Psoas muscle (tissue), 8 donors: Measurements from ENCODE around the gene TMEM270. TPM values are rescaled to one million over a fixed set of nuclear protein-coding genes. Genes with fewer than 3 reads are reported as not detected.

Experiments used
- ATAC-seq, 4 donors: fragments of 200-7000 bp; cut with Tn5 transposase; one replicate each; pipeline ENCODE4 v1.9.1; 2020; ENCODE audit warnings: moderate library complexity in 3 of 4, mild to moderate bottlenecking in 2 of 4
- DNase-seq, 2 donors: peaks; one replicate each; pipeline ENCODE4 v3.0.0-alpha.2; 2020
- H3K27ac ChIP-seq: fragments of 200-600 bp; one replicate; pipeline ENCODE4 v1.8.0; 2022
- H3K27me3 ChIP-seq, 3 donors: fragments of 200-600 bp in 1 of 3; one replicate each; pipeline versions ENCODE4 v1.6.1 to v1.8.0; 2013 to 2022; ENCODE audit warnings: low read length in 2 of 3, mild to moderate bottlenecking in 2 of 3, moderate library complexity in 1 of 3; ENCODE audit not compliant: insufficient read depth in 3 of 3
- H3K36me3 ChIP-seq, 2 donors: fragments of 200-600 bp in 1 of 2; one replicate each; pipeline versions ENCODE4 v1.6.1 to v1.8.0; 2013 to 2022; ENCODE audit warnings: low read depth in 1 of 2, mild to moderate bottlenecking in 1 of 2, moderate library complexity in 1 of 2; ENCODE audit not compliant: insufficient read depth in 1 of 2
- H3K4me1 ChIP-seq: fragments of 200-600 bp; one replicate; pipeline ENCODE4 v1.8.0; 2022
- H3K4me3 ChIP-seq: fragments of 200-600 bp; one replicate; pipeline ENCODE4 v1.8.0; 2022; ENCODE audit warnings: mild to moderate bottlenecking
- H3K9me3 ChIP-seq: fragments of 200-600 bp; one replicate; pipeline ENCODE4 v1.8.0; 2022
- WGBS, 3 donors: extraction: QIAGEN DNeasy Blood & Tissue Kit; methylation state at CpG; one replicate each; pipeline versions ENCODE4 v1.1.6 to v1.1.7; 2013; 5-methylcytosine and 5-hydroxymethylcytosine counted together
- intact Hi-C, 2 donors: fragments of 100-400 bp; cut with DNase I; formaldehyde crosslinking; loops; one replicate each; pipeline versions ENCODE4 v1.11.0 to v1.14.2; 2022
- polyA plus RNA-seq, 3 donors: library from polyadenylated mRNA; stranded (reverse); fragments of 200-250 nt; gene quantifications; one replicate each; pipeline ENCODE4 v1.2.3, GENCODE V29; 2013
- total RNA-seq, 4 donors: library from RNA; stranded (reverse); fragmentation: NEBNext Ultra II Directional in 2 of 4; extraction: Animal tissue kit (Norgen Biotek cat#: 25700) in 2 of 4; gene quantifications; one replicate each; pipeline versions ENCODE4 v1.2.1 to v1.2.4, GENCODE V29; 2021 to 2023
- TF ChIP-seq, protein P1 (sequence below): fragments of 200-600 bp; IDR thresholded peaks from one replicate; pipeline ENCODE4 v1.8.0; 2022; ENCODE audit warnings: antibody characterized with exemption
- donor health status: healthy with polysubstance abuse.
- donor health status: DM: no; HTN: no; CAD: no; lungs with moderate emphysema.
- donor health status: Bipolar disorder and iron deficiency.
- donor health status: healthy.
- donor health status: DM: yes; HTN: yes; CAD: no.
- donor health status: DM: no; HTN: no; CAD: no.
- donor health status: DM: no; HTN: no; CAD: no.
- donor health status: DM: yes; HTN: yes; CAD: no.

Gene TMEM270
- total and polyA plus RNA-seq, 7 donors: not detected

- TF ChIP-seq, protein P1, sequence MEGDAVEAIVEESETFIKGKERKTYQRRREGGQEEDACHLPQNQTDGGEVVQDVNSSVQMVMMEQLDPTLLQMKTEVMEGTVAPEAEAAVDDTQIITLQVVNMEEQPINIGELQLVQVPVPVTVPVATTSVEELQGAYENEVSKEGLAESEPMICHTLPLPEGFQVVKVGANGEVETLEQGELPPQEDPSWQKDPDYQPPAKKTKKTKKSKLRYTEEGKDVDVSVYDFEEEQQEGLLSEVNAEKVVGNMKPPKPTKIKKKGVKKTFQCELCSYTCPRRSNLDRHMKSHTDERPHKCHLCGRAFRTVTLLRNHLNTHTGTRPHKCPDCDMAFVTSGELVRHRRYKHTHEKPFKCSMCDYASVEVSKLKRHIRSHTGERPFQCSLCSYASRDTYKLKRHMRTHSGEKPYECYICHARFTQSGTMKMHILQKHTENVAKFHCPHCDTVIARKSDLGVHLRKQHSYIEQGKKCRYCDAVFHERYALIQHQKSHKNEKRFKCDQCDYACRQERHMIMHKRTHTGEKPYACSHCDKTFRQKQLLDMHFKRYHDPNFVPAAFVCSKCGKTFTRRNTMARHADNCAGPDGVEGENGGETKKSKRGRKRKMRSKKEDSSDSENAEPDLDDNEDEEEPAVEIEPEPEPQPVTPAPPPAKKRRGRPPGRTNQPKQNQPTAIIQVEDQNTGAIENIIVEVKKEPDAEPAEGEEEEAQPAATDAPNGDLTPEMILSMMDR: no peak
- intact Hi-C loops: no loop called here
- Histone ChIP-seq H3K27me3 (no peaks in the 10 kb centered on the region), H3K9me3 (no peaks in the 10 kb centered on the region), H3K27ac (no peak overlapping the region), H3K4me1 (no peaks in the 10 kb centered on the region), H3K4me3 (no peak overlapping the region), H3K36me3 (no peaks in the 10 kb centered on the region)
- 89 to 93% (median 92%) methylated on average over 7 of the region's 7 CpGs for WGBS, 3 donors
- peak in 1 of 2 donors; percentile 22 for DNase-seq
- ATAC-seq: no peak
Observed at GRCh38 chr7:73909996-73910395, 49.0 kb downstream of the TMEM270 start.

DNA sequence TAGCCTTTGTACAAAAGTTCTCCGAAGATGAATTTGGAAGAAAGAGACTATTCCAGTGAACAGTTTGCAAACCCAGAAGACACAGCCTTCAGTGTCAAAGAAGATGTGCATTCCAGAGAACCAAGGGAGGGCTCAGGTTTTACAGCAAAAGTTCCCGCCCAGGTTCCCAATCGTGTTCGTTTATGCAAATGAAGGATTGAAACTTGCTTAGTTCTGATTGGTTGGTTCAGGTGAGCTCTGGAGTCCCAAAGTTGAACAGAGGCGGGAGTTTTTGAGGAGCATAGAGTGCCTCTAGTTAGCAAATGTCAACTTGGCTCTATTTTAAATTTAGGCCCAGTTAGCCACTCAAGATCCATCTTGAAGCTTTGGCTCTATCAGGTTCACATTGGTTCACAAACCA lies 51.3 kb downstream of the TMEM270 start:
- no peaks in the 10 kb centered on the region for H3K36me3 ChIP-seq
- no peaks in the 10 kb centered on the region for H3K4me1 ChIP-seq
- H3K4me3 ChIP-seq: no peak overlapping the region
- no peaks in the 10 kb centered on the region for H3K27me3 ChIP-seq
- 80 to 87% (median 86%) methylated on average over 5 of the region's 5 CpGs for WGBS, 3 donors
- DNase-seq (no peak), ATAC-seq (no peak)
- H3K9me3 ChIP-seq: no peaks in the 10 kb centered on the region
- TF ChIP-seq, protein P1: no peak
- H3K27ac ChIP-seq: no peak overlapping the region
- intact Hi-C loops: no loop called here

Other genes with a start within 250 kb of the TMEM270 start
- 10 to 100 TPM; 16.3 to 65.2 (median 27.6) TPM for gene MLXIPL, start 236.6 kb upstream of the TMEM270 start, total RNA-seq
- gene MLXIPL, start 236.6 kb upstream of the TMEM270 start, polyA plus RNA-seq: 10 to 100 TPM; 11.1 to 43.6 (median 14.1) TPM
- 1 to 10 TPM in 1 of 4 donors, under 1 TPM in 3; 0.18 to 1.1 (median 0.72) TPM for gene VPS37D, start 193.3 kb upstream of the TMEM270 start, total RNA-seq
- gene VPS37D, start 193.3 kb upstream of the TMEM270 start, polyA plus RNA-seq: under 1 TPM; 0.29 to 0.72 (median 0.42) TPM
- gene DNAJC30, start 177.7 kb upstream of the TMEM270 start, total RNA-seq: 10 to 100 TPM in 2 of 4 donors, 1 to 10 TPM in 2; 8.7 to 13.9 (median 10.6) TPM
- gene DNAJC30, start 177.7 kb upstream of the TMEM270 start, polyA plus RNA-seq: 1 to 10 TPM; 4.3 to 9.8 (median 8.3) TPM
- 10 to 100 TPM; 50.4 to 96.2 (median 83.4) TPM for gene BUD23, start 177.6 kb upstream of the TMEM270 start, total RNA-seq
- 100 to 1,000 TPM; 106 to 155 (median 149) TPM for gene BUD23, start 177.6 kb upstream of the TMEM270 start, polyA plus RNA-seq
- gene STX1A, start 141.5 kb upstream of the TMEM270 start, total RNA-seq: 1 to 10 TPM; 1.9 to 3.6 (median 2.6) TPM
- gene STX1A, start 141.5 kb upstream of the TMEM270 start, polyA plus RNA-seq: 1 to 10 TPM; 2.3 to 5.4 (median 4.2) TPM
- 10 to 100 TPM in 2 of 4 donors, 1 to 10 TPM in 2; 6.8 to 16.9 (median 11.5) TPM for gene ABHD11, start 122.4 kb upstream of the TMEM270 start, total RNA-seq
- 10 to 100 TPM in 2 of 3 donors, 1 to 10 TPM in 1; 7.4 to 26.6 (median 14.1) TPM for gene ABHD11, start 122.4 kb upstream of the TMEM270 start, polyA plus RNA-seq
- gene CLDN3, start 90.9 kb upstream of the TMEM270 start, total RNA-seq: under 1 TPM in 1 of 4 donors, not detected in 3; 0.17 TPM
- gene CLDN3, start 90.9 kb upstream of the TMEM270 start, polyA plus RNA-seq: under 1 TPM in 2 of 3 donors, not detected in 1; 0.04 to 0.16 TPM
- under 1 TPM in 2 of 4 donors, not detected in 2; 0.15 to 0.16 TPM for gene CLDN4, start 30.2 kb upstream of the TMEM270 start, total RNA-seq
- under 1 TPM in 2 of 3 donors, not detected in 1; 0.10 to 0.16 TPM for gene CLDN4, start 30.2 kb upstream of the TMEM270 start, polyA plus RNA-seq
- gene METTL27, start 18.6 kb upstream of the TMEM270 start, total RNA-seq: under 1 TPM in 3 of 4 donors, not detected in 1; 0.24 to 0.84 (median 0.50) TPM
- under 1 TPM; 0.09 to 0.21 (median 0.11) TPM for gene METTL27, start 18.6 kb upstream of the TMEM270 start, polyA plus RNA-seq
- gene ELN, start 167.0 kb downstream of the TMEM270 start, total RNA-seq: 10 to 100 TPM; 15.4 to 41.1 (median 36.4) TPM
- 10 to 100 TPM; 10.6 to 16.3 (median 15.5) TPM for gene ELN, start 167.0 kb downstream of the TMEM270 start, polyA plus RNA-seq
- gene LIMK1, start 222.6 kb downstream of the TMEM270 start, total RNA-seq: 10 to 100 TPM; 12.0 to 95.8 (median 35.9) TPM
- gene LIMK1, start 222.6 kb downstream of the TMEM270 start, polyA plus RNA-seq: 10 to 100 TPM; 12.0 to 30.2 (median 13.8) TPM